Caki2 (cell line): ENCODE measurements around the gene NLRP9. TPM values are rescaled to one million over a fixed set of nuclear protein-coding genes. Genes with fewer than 3 reads are reported as not detected.
A peak's percentile ranks its signal among the peaks of the same experiment; 100 is the strongest.

Experiments used
- DNase-seq: peaks from one replicate; pipeline ENCODE4 v3.0.0-alpha.2; 2015; ENCODE audit warnings: low read depth
- in situ Hi-C: cut with HindIII; loops from 2 replicates; pipeline ENCODE4 v1.10.0; 2016; ENCODE audit warnings: low sequenced_read_pairs, low pct_unique_long_range_greater_than_20kb, mixed read lengths
- total RNA-seq: library from RNA; depleted of rRNA; stranded (reverse); fragments of >200 nt; shearing (Covaris generic); gene quantifications from 2 replicates; pipeline ENCODE4 v1.2.3, GENCODE V29; 2014; ENCODE audit warnings: low replicate concordance

The NLRP9 gene
- total RNA-seq, 1 experiment from 2014 or later, result not detected

GRCh38 chr19:55690769-55691545 is 47.2 kb downstream of the NLRP9 start:
- in situ Hi-C loops, result no loop called here
- DNase-seq, result no peak

- DNase-seq, result peak; percentile 72
- in situ Hi-C loops, result no loop called here
These were observed 48.0 kb downstream of the NLRP9 start for GRCh38 chr19:55690109-55690768.

GRCh38 chr19:55689411-55690108 is 48.6 kb downstream of the NLRP9 start:
- DNase-seq, result no peak
- in situ Hi-C loops, result no loop called here

- no peak for DNase-seq
These were observed 49.6 kb downstream of the NLRP9 start for GRCh38 chr19:55688422-55689218.

GRCh38 chr19:55687281-55688201 is 50.7 kb downstream of the NLRP9 start:
- no peak for DNase-seq
- in situ Hi-C loops, result no loop called here

More at GRCh38 chr19:55688422-55689218, 49.6 kb downstream of the NLRP9 start:
- in situ Hi-C loops, result no loop called here

DNA sequence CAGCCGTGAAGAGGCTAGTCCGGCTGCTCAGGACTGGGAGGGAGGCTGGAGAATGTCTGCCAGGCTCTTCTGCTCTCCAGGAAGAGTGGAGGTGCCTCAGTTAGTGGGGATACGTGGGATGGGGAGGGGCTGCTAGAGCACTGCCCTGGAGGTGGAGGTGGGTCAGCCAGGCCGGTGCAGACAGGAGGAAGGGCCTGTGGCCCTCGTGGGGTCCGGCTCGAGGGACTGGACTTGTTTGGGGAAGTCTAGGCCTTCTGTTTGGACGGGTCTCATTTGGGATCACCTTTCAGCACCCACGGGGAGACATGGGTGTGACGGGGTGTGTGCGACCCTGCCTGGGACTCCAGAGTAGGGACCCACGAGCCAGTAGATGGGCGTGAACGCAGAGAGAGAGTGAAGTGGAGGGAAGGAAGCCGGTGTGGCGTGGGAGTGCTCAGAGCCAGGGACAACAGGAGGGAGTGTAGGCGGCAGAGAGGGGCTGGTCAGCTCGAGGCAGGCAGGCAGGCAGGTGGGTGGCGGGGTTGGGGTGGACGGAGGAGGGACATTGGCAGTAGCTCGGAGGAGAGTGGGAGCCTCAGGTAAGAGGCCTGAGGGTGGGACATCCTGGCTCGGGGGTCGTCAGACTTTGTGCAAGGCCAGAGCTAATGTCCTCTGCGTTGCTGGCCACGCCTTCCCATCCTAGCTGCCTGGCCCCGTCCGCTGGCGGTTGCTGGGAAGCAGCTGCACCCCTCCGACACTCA is 51.7 kb downstream of the NLRP9 start:
- DNase-seq, result no peak
- in situ Hi-C loops, result no loop called here

DNA sequence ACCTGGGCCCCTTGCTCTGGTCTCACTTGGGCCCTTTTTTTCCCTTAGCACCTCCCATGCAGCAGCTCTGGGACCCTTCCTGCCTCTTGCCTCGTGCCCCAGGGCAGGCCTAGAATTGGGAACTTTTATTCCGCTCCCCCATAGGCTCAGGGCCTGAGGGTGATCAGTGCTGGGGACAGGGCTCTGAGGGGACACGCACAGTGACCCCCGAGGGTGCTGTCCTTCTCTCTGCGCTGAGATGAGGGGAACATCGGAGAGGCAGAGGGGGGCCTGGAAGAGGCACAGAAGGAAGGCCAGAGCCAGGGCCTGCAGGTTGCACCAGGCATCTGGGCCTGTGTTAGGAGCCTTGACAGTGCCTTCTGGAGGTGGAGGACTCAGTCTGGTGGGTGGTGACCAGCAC is 52.4 kb downstream of the NLRP9 start:
- in situ Hi-C loops, result no loop called here
- DNase-seq, result no peak

DNA sequence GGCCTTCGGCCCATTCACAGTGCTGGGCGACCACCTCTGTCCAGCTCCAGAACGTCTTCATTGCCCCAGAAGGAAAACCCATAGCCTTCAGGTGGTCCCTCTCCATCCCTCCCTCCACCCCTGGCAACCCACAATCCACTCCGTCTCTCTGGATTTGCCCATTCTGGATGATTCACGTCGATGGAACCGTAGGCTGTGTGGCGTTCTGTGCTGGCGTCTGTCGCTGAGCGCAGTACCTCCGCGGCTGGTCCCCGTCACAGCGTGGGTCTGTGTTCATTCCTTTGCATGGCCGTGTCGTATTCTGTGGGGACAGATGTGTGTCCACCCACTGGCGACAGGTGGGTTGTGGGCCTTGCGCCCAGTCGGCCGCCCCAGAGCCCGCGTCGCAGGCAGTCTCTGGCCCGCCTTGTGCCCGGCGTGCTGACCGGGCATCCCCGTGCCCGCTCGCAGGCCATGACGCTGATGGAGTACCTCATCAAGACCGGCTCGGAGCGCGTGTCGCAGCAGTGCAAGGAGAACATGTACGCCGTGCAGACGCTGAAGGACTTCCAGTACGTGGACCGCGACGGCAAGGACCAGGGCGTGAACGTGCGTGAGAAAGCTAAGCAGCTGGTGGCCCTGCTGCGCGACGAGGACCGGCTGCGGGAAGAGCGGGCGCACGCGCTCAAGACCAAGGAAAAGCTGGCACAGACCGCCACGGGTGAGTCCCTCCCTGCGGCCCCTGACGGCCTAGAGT is 53.1 kb downstream of the NLRP9 start:
- in situ Hi-C loops, result no loop called here

GRCh38 chr19:55683449-55684261 is 54.5 kb downstream of the NLRP9 start:
- DNase-seq, result no peak

More for the DNA sequence above, 53.1 kb downstream of the NLRP9 start:
- DNase-seq, result no peak

DNA sequence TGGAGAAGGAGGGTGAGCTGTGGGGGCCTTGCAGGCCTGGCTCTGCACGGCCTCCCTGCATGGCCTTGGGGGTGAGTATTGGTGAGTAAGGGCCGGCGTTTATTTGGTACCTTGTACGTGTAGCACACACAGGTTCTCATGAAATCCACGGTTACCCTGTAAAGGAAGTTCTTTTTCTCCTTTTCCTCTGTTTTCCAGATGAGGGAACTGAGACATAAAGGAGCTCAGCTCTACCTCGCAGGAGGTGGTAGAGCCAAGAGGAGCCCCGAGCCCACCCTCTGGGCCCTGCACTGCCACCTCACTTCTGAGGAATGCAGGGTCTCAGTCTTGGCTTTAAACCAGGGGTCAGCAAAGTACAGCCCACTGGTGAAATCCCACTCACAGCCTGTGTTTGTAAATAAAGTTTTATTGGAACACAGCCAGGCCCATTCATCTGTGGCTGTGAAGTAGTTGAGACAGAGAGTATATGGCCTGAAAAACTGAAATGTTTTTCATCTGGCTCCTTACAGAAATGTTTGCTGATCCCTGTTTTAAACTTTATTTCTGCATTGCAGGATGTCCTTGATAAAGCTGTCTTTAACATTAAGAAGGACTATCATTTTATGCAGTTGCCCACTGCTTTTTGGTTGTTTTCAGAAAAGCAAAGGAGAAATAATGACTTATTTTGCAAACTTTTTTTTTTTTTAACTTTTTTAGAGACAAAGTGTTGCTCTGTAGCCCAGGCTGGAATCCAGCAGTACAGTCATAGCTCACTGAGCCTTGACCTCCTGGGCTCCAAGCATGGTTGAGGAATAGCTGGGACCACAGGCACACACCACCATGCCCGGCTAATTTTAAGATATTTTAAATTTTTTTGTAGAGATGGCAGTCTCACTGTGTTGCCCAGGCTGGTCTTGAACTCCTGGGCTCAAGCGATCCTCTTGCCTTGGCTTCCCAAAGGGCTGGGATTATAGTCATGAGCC is 56.8 kb downstream of the NLRP9 start:
- in situ Hi-C loops, result no loop called here
- DNase-seq, result no peak

More at GRCh38 chr19:55683449-55684261, 54.5 kb downstream of the NLRP9 start:
- in situ Hi-C loops, result no loop called here

GRCh38 chr19:55680339-55681130 is 57.7 kb downstream of the NLRP9 start:
- DNase-seq, result no peak
- in situ Hi-C loops, result no loop called here

DNA sequence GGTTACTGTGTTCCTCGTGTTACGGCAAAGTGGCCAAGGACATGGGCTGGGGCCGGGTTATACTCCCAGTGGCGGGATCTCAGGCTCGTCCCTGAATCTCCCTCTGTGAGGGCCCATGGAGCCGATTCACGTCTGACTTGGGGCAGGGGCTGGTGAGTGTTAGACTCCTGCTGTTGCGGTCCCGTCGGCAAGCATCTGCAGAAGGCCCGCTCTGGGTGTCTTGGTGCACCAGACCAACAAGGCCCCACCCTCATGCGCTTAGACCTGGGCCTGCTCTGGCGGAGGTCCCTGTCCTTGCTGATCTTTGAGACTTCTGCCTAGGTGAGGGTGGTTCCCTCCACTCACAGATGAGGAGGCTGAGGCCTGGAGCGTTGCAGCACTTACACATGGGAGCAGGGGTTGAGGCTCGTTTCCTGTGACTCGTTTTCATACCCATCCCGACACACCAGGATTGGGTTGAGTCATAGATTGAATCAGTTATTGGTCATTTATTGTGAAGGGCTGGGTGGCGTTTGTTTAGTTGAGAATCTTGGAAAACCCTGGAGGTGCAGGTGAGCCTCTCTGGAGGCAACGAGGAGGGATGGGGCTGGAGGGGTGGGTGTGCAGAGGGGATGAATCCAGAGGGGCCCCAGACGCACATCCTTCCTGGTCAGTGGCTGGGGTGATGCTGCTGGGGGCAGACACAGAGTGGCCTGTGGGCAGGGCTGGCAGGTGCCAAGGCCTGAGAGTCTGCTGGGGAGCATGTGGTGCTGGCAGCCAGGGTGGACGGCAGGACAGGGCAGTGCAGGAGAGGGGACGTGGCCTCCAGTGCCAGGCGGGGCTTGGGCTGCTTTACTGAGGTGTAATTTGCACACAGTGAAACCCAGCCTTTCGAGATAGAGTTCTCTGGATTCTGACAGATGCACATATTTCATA is 58.6 kb downstream of the NLRP9 start:
- no peak for DNase-seq
- in situ Hi-C loops, result no loop called here
